Measurements from ENCODE around the gene CACNA2D1.

The CACNA2D1 gene

DNA sequence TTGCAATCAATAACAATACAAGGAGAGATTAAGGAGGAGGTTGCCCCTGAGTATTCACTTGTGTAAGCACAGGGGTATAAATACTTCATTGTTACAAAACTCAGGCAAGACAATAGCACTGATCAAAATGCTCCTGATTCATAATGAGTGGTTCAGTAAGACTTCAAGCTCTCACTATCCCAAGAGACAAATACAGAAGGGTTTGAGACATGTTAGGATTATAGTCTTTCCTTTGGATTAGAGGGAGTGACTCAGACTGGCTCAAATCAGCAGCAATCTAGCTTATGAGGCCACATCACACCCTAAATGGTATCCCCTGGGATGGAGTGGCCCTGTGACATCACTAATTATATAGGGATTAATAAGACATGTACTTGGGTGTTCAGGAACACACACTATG, 506.5 kb downstream of the CACNA2D1 start:
- no peak overlapping the region for H3K4me3 ChIP-seq (ENCODE audit: low read depth, low read length)
- no peak for TF ChIP-seq POLR2A (IDR thresholded peaks at IDR 0.05; ENCODE audit: extremely low read depth, insufficient read length)
- TF ChIP-seq, protein P1, sequence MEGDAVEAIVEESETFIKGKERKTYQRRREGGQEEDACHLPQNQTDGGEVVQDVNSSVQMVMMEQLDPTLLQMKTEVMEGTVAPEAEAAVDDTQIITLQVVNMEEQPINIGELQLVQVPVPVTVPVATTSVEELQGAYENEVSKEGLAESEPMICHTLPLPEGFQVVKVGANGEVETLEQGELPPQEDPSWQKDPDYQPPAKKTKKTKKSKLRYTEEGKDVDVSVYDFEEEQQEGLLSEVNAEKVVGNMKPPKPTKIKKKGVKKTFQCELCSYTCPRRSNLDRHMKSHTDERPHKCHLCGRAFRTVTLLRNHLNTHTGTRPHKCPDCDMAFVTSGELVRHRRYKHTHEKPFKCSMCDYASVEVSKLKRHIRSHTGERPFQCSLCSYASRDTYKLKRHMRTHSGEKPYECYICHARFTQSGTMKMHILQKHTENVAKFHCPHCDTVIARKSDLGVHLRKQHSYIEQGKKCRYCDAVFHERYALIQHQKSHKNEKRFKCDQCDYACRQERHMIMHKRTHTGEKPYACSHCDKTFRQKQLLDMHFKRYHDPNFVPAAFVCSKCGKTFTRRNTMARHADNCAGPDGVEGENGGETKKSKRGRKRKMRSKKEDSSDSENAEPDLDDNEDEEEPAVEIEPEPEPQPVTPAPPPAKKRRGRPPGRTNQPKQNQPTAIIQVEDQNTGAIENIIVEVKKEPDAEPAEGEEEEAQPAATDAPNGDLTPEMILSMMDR (IDR thresholded peaks at IDR 0.05; ENCODE audit: low read depth, low read length): no peak
- TF ChIP-seq MYC (IDR thresholded peaks at IDR 0.05; ENCODE audit: low read depth, low read length): no peak
- TF ChIP-seq, protein P2, sequence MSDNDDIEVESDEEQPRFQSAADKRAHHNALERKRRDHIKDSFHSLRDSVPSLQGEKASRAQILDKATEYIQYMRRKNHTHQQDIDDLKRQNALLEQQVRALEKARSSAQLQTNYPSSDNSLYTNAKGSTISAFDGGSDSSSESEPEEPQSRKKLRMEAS (IDR thresholded peaks at IDR 0.05; ENCODE audit: low read depth, low read length): no peak
- DNase-seq (ENCODE audit: low read depth): no peak

DNA sequence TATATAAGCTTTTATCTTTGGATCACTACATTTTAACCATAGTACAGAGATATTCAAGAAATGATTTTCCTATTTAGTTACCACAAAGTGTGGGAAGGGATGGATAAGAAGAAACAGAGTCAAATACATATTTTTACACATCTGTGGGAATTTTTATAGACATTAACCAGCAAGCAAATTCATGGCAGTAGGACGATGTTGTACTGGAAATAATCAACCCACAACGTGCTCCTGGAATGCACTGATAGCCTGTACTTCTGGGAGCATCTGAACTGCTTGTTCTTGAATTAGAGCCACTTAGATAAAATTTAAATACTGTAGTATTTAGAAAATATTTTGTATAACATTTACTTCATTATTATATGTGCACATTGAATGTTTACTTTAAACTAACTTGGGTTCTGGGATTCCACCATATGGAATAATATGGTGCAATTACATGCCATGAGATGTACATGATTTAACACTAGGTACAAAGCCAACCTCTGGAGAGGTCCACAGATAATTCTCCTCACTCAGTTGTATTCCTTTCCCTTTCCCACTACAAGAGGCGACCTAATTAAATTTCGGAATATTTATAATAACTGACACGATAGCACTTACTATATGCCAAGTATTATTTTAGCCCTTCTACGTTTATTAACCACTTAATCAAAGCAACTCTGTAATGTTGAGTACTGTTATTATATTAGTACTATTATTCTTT, 508.8 kb downstream of the CACNA2D1 start:
- H3K4me3 ChIP-seq (ENCODE audit: low read depth, low read length): no peak overlapping the region
- TF ChIP-seq POLR2A (IDR thresholded peaks at IDR 0.05; ENCODE audit: extremely low read depth, insufficient read length): no peak
- TF ChIP-seq, protein P1 (IDR thresholded peaks at IDR 0.05; ENCODE audit: low read depth, low read length): no peak
- TF ChIP-seq, protein P2 (IDR thresholded peaks at IDR 0.05; ENCODE audit: low read depth, low read length): no peak
- TF ChIP-seq MYC (IDR thresholded peaks at IDR 0.05; ENCODE audit: low read depth, low read length): no peak
- DNase-seq (ENCODE audit: low read depth): no peak

DNA sequence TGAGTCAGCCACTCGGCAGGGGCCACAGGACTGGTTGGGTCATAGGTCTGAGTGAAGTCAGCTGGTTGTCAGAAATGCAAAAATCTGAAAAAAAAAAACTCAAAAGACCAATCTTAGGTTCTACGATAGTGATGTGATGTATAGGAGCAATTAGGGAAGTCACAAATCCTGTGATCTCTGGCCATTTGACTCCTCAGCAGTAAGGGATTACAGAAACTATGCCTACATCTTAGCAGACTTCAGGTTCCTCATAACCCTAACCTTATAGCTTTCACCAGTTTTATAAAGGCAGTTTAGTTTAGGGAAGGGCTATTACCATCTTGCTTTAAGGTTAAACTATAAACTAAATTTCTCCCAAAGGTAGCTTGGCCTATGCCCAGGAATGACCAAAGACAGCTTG, 510.6 kb downstream of the CACNA2D1 start:
- DNase-seq (ENCODE audit: low read depth): no peak
- no peak overlapping the region for H3K4me3 ChIP-seq (ENCODE audit: low read depth, low read length)
- TF ChIP-seq POLR2A (IDR thresholded peaks at IDR 0.05; ENCODE audit: extremely low read depth, insufficient read length) (no peak), MYC (IDR thresholded peaks at IDR 0.05; ENCODE audit: low read depth, low read length) (no peak)
- TF ChIP-seq, protein P2 (IDR thresholded peaks at IDR 0.05; ENCODE audit: low read depth, low read length): no peak

DNA sequence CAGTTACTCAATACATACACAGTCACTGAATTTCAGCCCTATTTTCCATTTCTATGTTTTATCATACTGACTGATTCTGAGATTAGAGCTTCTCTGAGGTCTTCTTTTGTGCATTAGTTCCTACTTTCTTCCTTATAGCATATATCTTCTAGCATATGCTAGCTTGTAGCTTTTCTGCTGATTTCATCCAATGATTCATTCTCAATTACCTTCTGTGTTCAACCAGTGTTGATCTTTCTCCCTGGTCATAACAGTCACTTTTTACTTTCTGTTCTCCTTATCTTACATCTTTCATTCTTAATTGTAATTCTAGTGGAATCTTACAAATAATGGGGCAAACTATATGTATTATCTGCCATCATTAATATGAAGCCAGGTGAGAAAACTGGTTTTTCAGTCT, 514.2 kb downstream of the CACNA2D1 start:
- TF ChIP-seq POLR2A (IDR thresholded peaks at IDR 0.05; ENCODE audit: extremely low read depth, insufficient read length): no peak
- TF ChIP-seq, protein P1 (IDR thresholded peaks at IDR 0.05; ENCODE audit: low read depth, low read length): no peak
- TF ChIP-seq MYC (IDR thresholded peaks at IDR 0.05; ENCODE audit: low read depth, low read length): no peak
- TF ChIP-seq, protein P2 (IDR thresholded peaks at IDR 0.05; ENCODE audit: low read depth, low read length): no peak
- DNase-seq (ENCODE audit: low read depth): no peak
- H3K4me3 ChIP-seq (ENCODE audit: low read depth, low read length): no peak overlapping the region

DNA sequence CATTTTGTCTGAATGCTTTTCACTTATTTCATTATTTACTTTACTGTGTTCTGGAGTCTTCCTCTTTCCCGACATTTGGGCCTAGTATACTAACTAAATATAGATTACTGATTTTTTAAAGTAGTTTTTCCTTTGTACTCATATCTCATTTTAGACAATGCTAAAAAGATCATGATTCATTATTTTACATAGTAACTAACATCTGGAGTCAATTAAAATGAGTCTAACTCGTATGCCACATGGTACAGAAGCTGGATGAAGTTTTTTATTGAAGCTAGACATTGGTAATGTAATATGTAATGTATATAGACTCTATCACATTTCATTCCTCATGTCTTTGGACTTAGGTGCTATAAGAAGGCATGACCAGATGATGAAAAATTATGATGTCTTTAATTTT, 517.4 kb downstream of the CACNA2D1 start:
- TF ChIP-seq POLR2A (IDR thresholded peaks at IDR 0.05; ENCODE audit: extremely low read depth, insufficient read length) (no peak), MYC (IDR thresholded peaks at IDR 0.05; ENCODE audit: low read depth, low read length) (no peak)
- TF ChIP-seq, protein P1 (IDR thresholded peaks at IDR 0.05; ENCODE audit: low read depth, low read length): no peak
- TF ChIP-seq, protein P2 (IDR thresholded peaks at IDR 0.05; ENCODE audit: low read depth, low read length): no peak
- no peak for DNase-seq (ENCODE audit: low read depth)
- no peak overlapping the region for H3K4me3 ChIP-seq (ENCODE audit: low read depth, low read length)

DNA sequence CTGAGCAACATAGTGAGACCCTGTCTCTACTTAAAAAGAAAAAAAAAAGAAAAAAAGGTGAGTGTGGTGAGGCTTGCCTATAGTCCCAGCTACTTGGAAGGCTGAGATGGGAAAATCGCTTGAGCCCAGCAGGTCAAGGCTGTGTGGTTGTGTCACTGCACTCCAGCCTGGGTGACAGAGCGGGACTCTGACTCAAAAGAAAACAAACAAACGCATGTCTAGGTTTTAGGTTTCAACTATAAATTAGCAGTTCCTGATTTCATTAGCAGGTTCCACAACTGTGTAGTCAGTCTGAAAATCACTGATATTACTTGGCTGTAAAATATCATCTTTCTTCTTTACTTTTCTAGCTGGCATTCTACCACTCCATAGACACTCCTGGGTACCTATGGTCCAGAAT, 518.0 kb downstream of the CACNA2D1 start:
- DNase-seq (ENCODE audit: low read depth): no peak
- TF ChIP-seq, protein P1 (IDR thresholded peaks at IDR 0.05; ENCODE audit: low read depth, low read length): no peak
- no peak for TF ChIP-seq MYC (IDR thresholded peaks at IDR 0.05; ENCODE audit: low read depth, low read length)
- no peak for TF ChIP-seq POLR2A (IDR thresholded peaks at IDR 0.05; ENCODE audit: extremely low read depth, insufficient read length)
- TF ChIP-seq, protein P2 (IDR thresholded peaks at IDR 0.05; ENCODE audit: low read depth, low read length): no peak
- H3K4me3 ChIP-seq (ENCODE audit: low read depth, low read length): no peak overlapping the region
